Tibial nerve (tissue), 4 donors: ENCODE results near the gene RYR3. TPM values are rescaled to one million over a fixed set of nuclear protein-coding genes. Genes with fewer than 3 reads are reported as not detected.

Experiments used
- DNase-seq, 2 donors: peaks; one replicate each; pipeline ENCODE4 v3.0.0-alpha.2; 2019; ENCODE audit warnings: low spot score in 2 of 2
- H3K27ac ChIP-seq, 4 donors: fragments of 200-600 bp; sonication (generic) in 3 of 4; one replicate each; pipeline ENCODE4 v1.5.1; 2017 to 2019; ENCODE audit warnings: mild to moderate bottlenecking in 1 of 4
- H3K27me3 ChIP-seq, 2 donors: fragments of 200-600 bp; sonication (generic) in 1 of 2; one replicate each; pipeline versions ENCODE4 v1.5.1 to v1.6.0; 2017 to 2019
- H3K36me3 ChIP-seq, 3 donors: fragments of 200-600 bp; sonication (generic); one replicate each; pipeline ENCODE4 v1.5.1; 2018 to 2019
- H3K4me1 ChIP-seq, 4 donors: fragments of 200-600 bp; sonication (generic) in 3 of 4; one replicate each; pipeline ENCODE4 v1.5.1; 2017 to 2019
- H3K4me3 ChIP-seq, 4 donors: fragments of 200-600 bp; sonication (generic) in 3 of 4; one replicate each; pipeline ENCODE4 v1.5.1; 2017 to 2019; ENCODE audit warnings: mild to moderate bottlenecking in 1 of 4, moderate library complexity in 1 of 4
- H3K9me3 ChIP-seq, 4 donors: fragments of 200-600 bp; sonication (generic) in 3 of 4; one replicate each; pipeline ENCODE4 v1.5.1; 2017 to 2019
- CTCF ChIP-seq, 5 experiments: fragments of 200-600 bp in 3 of 5; fragments of 450-650 bp in 2 of 5; sonication (generic) in 3 of 5; IDR thresholded peaks; one replicate each; pipeline ENCODE4 v1.5.1; 2016 to 2019; ENCODE audit warnings: antibody characterized with exemption in 5 of 5, mild to moderate bottlenecking in 3 of 5, moderate library complexity in 2 of 5
- EP300 ChIP-seq, 2 donors: sonication (generic); formaldehyde crosslinking; IDR thresholded peaks; one replicate each; pipeline ENCODE4 v1.6.1; 2017; ENCODE audit warnings: antibody characterized with exemption in 2 of 2, mild to moderate bottlenecking in 1 of 2
- POLR2A ChIP-seq, 2 donors: fragments of 450-650 bp; IDR thresholded peaks; one replicate each; pipeline ENCODE4 v1.6.1; 2017; ENCODE audit warnings: antibody characterized with exemption in 2 of 2, mild to moderate bottlenecking in 2 of 2, moderate library complexity in 2 of 2
- WGBS, 2 donors: methylation state at CpG; one replicate each; pipeline ENCODE4 v1.1.5; 2018; 5-methylcytosine and 5-hydroxymethylcytosine counted together
- total RNA-seq, 4 donors: library from RNA; depleted of rRNA; stranded (reverse); fragments of >200 nt; gene quantifications; one replicate each; pipeline ENCODE4 v1.1.0, GENCODE V29; 2016

The RYR3 gene
- total RNA-seq, 4 donors from 2014 or later, result 1.2 to 7.0 (median 5.4) TPM

GRCh38 chr15:33639978-33640377 lies 329.2 kb downstream of the RYR3 start:
- DNase-seq, result no peak

GRCh38 chr15:33641069-33641468 lies 330.3 kb downstream of the RYR3 start:
- no peaks in the 10 kb centered on the region for H3K9me3 ChIP-seq
- no peak overlapping the region for H3K27ac ChIP-seq
- no peaks in the 10 kb centered on the region for H3K4me1 ChIP-seq
- no peak for TF ChIP-seq POLR2A (IDR thresholded peaks at IDR 0.05)
- TF ChIP-seq EP300 (IDR thresholded peaks at IDR 0.05), result no peak
- TF ChIP-seq CTCF (IDR thresholded peaks at IDR 0.05), result no peak
- WGBS, 2 donors, result 74 to 83% methylated on average over 4 of the region's 4 CpGs
- no peaks in the 10 kb centered on the region for H3K27me3 ChIP-seq
- no peaks in the 10 kb centered on the region for H3K36me3 ChIP-seq
- no peak for DNase-seq
- H3K4me3 ChIP-seq, result no peak overlapping the region

More at GRCh38 chr15:33639978-33640377, 329.2 kb downstream of the RYR3 start:
- no peaks in the 10 kb centered on the region for H3K36me3 ChIP-seq
- no peaks in the 10 kb centered on the region for H3K9me3 ChIP-seq
- no peak for TF ChIP-seq CTCF (IDR thresholded peaks at IDR 0.05)
- no peak for TF ChIP-seq EP300 (IDR thresholded peaks at IDR 0.05)
- H3K4me1 ChIP-seq, result no peaks in the 10 kb centered on the region
- H3K27ac ChIP-seq, result no peak overlapping the region
- H3K4me3 ChIP-seq, result no peak overlapping the region
- no peaks in the 10 kb centered on the region for H3K27me3 ChIP-seq
- 40% methylated on average over 6 of the region's 6 CpGs for WGBS, 2 donors

GRCh38 chr15:33644304-33644703 lies 333.5 kb downstream of the RYR3 start:
- Histone ChIP-seq H3K4me3 (no peak overlapping the region), H3K9me3 (no peaks in the 10 kb centered on the region), H3K27ac (no peak overlapping the region), H3K4me1 (no peaks in the 10 kb centered on the region), H3K36me3 (no peaks in the 10 kb centered on the region), H3K27me3 (no peaks in the 10 kb centered on the region)
- no peak for TF ChIP-seq POLR2A (IDR thresholded peaks at IDR 0.05)
- TF ChIP-seq EP300 (IDR thresholded peaks at IDR 0.05), result no peak
- no peak for TF ChIP-seq CTCF (IDR thresholded peaks at IDR 0.05)
- no peak for DNase-seq
- 93 to 94% methylated on average over 9 of the region's 9 CpGs for WGBS, 2 donors

- TF ChIP-seq CTCF (IDR thresholded peaks at IDR 0.05), result no peak
- no peak for TF ChIP-seq EP300 (IDR thresholded peaks at IDR 0.05)
- no peak for TF ChIP-seq POLR2A (IDR thresholded peaks at IDR 0.05)
- 28 to 39% methylated on average over 1 of the region's 1 CpG for WGBS, 2 donors
- no peak overlapping the region for H3K27ac ChIP-seq
Measured at GRCh38 chr15:33646744-33647143, 336.0 kb downstream of the RYR3 start.

GRCh38 chr15:33649217-33649933 lies 338.6 kb downstream of the RYR3 start:
- no peak overlapping the region for H3K27ac ChIP-seq
- H3K4me1 ChIP-seq, result no peaks in the 10 kb centered on the region
- H3K9me3 ChIP-seq, result no peaks in the 10 kb centered on the region
- 78 to 83% methylated on average over 9 of the region's 9 CpGs for WGBS, 2 donors
- no peaks in the 10 kb centered on the region for H3K36me3 ChIP-seq
- no peak for TF ChIP-seq CTCF (IDR thresholded peaks at IDR 0.05)
- TF ChIP-seq EP300 (IDR thresholded peaks at IDR 0.05), result no peak
- no peak overlapping the region for H3K4me3 ChIP-seq
- DNase-seq, result no peak
- no peaks in the 10 kb centered on the region for H3K27me3 ChIP-seq

More at GRCh38 chr15:33646744-33647143, 336.0 kb downstream of the RYR3 start:
- Histone ChIP-seq H3K27me3 (no peaks in the 10 kb centered on the region), H3K9me3 (no peaks in the 10 kb centered on the region), H3K4me1 (no peaks in the 10 kb centered on the region), H3K4me3 (no peak overlapping the region), H3K36me3 (no peaks in the 10 kb centered on the region)
- DNase-seq, result no peak
